ENCODE measurements around the gene ZNF219. TPM values are rescaled to one million over a fixed set of nuclear protein-coding genes. Genes with fewer than 3 reads are reported as not detected.

Gene ZNF219
- total and polyA plus RNA-seq, 2 of the 13 experiments (the other 11 are each of a cell fraction or from before 2014, with no cell fraction given), result 34.5 to 36.6 TPM

DNA sequence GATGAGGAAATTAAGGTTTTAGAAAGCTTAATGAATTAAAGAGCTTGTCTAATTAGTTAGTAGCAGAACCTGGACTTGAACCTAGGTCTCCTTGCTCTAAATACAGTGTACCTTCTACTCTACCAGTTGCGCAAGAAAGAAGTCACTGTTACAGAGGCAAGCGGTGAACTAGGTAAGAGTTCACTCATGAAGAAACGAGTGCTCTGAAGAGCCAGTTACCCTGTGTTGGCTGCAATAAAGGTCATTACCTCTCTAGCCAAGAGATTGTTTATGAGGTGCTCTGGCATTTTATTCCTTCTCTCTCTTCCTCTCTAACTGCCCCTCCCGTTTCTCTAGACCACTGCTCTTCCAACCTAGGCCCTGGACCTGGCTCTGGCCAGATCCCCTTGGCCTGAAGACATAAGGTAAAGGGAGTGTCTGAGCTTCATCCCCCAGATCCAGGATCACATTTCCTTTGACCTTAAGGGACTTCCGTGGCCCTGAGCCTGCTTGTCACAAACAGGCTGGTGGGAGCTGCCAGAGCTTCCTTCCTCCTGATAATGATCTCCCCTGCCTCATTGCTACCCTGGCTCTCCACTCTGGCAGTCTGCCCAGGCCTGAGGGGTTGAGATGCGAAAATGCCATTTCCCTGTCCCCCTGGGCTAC is 54.4 kb downstream of the ZNF219 start (continued):
- TF ChIP-seq, protein P1, sequence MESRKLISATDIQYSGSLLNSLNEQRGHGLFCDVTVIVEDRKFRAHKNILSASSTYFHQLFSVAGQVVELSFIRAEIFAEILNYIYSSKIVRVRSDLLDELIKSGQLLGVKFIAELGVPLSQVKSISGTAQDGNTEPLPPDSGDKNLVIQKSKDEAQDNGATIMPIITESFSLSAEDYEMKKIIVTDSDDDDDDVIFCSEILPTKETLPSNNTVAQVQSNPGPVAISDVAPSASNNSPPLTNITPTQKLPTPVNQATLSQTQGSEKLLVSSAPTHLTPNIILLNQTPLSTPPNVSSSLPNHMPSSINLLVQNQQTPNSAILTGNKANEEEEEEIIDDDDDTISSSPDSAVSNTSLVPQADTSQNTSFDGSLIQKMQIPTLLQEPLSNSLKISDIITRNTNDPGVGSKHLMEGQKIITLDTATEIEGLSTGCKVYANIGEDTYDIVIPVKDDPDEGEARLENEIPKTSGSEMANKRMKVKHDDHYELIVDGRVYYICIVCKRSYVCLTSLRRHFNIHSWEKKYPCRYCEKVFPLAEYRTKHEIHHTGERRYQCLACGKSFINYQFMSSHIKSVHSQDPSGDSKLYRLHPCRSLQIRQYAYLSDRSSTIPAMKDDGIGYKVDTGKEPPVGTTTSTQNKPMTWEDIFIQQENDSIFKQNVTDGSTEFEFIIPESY (CRISPR knock-in tag; IDR thresholded peaks at IDR 0.05), result no peak
- TF ChIP-seq, protein P2, sequence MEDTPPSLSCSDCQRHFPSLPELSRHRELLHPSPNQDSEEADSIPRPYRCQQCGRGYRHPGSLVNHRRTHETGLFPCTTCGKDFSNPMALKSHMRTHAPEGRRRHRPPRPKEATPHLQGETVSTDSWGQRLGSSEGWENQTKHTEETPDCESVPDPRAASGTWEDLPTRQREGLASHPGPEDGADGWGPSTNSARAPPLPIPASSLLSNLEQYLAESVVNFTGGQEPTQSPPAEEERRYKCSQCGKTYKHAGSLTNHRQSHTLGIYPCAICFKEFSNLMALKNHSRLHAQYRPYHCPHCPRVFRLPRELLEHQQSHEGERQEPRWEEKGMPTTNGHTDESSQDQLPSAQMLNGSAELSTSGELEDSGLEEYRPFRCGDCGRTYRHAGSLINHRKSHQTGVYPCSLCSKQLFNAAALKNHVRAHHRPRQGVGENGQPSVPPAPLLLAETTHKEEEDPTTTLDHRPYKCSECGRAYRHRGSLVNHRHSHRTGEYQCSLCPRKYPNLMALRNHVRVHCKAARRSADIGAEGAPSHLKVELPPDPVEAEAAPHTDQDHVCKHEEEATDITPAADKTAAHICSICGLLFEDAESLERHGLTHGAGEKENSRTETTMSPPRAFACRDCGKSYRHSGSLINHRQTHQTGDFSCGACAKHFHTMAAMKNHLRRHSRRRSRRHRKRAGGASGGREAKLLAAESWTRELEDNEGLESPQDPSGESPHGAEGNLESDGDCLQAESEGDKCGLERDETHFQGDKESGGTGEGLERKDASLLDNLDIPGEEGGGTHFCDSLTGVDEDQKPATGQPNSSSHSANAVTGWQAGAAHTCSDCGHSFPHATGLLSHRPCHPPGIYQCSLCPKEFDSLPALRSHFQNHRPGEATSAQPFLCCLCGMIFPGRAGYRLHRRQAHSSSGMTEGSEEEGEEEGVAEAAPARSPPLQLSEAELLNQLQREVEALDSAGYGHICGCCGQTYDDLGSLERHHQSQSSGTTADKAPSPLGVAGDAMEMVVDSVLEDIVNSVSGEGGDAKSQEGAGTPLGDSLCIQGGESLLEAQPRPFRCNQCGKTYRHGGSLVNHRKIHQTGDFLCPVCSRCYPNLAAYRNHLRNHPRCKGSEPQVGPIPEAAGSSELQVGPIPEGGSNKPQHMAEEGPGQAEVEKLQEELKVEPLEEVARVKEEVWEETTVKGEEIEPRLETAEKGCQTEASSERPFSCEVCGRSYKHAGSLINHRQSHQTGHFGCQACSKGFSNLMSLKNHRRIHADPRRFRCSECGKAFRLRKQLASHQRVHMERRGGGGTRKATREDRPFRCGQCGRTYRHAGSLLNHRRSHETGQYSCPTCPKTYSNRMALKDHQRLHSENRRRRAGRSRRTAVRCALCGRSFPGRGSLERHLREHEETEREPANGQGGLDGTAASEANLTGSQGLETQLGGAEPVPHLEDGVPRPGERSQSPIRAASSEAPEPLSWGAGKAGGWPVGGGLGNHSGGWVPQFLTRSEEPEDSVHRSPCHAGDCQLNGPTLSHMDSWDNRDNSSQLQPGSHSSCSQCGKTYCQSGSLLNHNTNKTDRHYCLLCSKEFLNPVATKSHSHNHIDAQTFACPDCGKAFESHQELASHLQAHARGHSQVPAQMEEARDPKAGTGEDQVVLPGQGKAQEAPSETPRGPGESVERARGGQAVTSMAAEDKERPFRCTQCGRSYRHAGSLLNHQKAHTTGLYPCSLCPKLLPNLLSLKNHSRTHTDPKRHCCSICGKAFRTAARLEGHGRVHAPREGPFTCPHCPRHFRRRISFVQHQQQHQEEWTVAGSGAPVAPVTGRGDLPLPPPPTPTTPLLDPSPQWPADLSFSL (CRISPR knock-in tag; IDR thresholded peaks at IDR 0.05), result no peak
- TF ChIP-seq TGIF2 (CRISPR knock-in tag; IDR thresholded peaks at IDR 0.05) (no peak), CREB1 (IDR thresholded peaks at IDR 0.05) (no peak), CREB1 (CRISPR knock-in tag; IDR thresholded peaks at IDR 0.05) (peak; percentile 57; the same call in 1 of the 2 replicates), ZKSCAN1 (IDR thresholded peaks at IDR 0.05; ENCODE audit: low read length) (no peak), SAP130 (CRISPR knock-in tag; IDR thresholded peaks at IDR 0.05; ENCODE audit: low read depth) (peak; percentile 55), HMGA1 (CRISPR knock-in tag; conservative IDR thresholded peaks at IDR 0.05) (no peak), ZSCAN21 (CRISPR knock-in tag; IDR thresholded peaks at IDR 0.05; ENCODE audit: borderline replicate concordance) (no peak; the same call in 1 of the 2 replicates), GATAD2A (CRISPR knock-in tag; IDR thresholded peaks at IDR 0.05) (peak; percentile 74), ZNF230 (CRISPR knock-in tag; IDR thresholded peaks at IDR 0.05) (no peak), E2F5 (CRISPR knock-in tag; conservative IDR thresholded peaks at IDR 0.05) (no peak), ARID4A (CRISPR knock-in tag; IDR thresholded peaks at IDR 0.05; ENCODE audit: borderline replicate concordance) (peak; percentile 5; the same call in 1 of the 2 replicates), SMAD3 (CRISPR knock-in tag; IDR thresholded peaks at IDR 0.05) (0 out of 2 replicates have a peak, but pooled peaks have one; percentile 29)
- TF ChIP-seq, protein P3, sequence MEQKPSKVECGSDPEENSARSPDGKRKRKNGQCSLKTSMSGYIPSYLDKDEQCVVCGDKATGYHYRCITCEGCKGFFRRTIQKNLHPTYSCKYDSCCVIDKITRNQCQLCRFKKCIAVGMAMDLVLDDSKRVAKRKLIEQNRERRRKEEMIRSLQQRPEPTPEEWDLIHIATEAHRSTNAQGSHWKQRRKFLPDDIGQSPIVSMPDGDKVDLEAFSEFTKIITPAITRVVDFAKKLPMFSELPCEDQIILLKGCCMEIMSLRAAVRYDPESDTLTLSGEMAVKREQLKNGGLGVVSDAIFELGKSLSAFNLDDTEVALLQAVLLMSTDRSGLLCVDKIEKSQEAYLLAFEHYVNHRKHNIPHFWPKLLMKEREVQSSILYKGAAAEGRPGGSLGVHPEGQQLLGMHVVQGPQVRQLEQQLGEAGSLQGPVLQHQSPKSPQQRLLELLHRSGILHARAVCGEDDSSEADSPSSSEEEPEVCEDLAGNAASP (CRISPR knock-in tag; IDR thresholded peaks at IDR 0.05; ENCODE audit: borderline replicate concordance), result peak; percentile 19; the same call in 1 of the 2 replicates

Data from HepG2 (cell line).